GM08714 (cell line): ENCODE data around the gene RNU6-8.

Experiments
- H3K4me3 ChIP-seq: fragments of 200-500 bp; sonication (Bioruptor generic); 2 replicates; pipeline ENCODE4 v1.5.1; 2014; ENCODE audit warnings: mild to moderate bottlenecking, low read length, inconsistent platforms
- ZNF274 ChIP-seq: IDR thresholded peaks from 2 replicates; pipeline ENCODE4 v1.6.1; 2012; ENCODE audit warnings: mild to moderate bottlenecking, low read depth, low read length

Gene RNU6-8

DNA sequence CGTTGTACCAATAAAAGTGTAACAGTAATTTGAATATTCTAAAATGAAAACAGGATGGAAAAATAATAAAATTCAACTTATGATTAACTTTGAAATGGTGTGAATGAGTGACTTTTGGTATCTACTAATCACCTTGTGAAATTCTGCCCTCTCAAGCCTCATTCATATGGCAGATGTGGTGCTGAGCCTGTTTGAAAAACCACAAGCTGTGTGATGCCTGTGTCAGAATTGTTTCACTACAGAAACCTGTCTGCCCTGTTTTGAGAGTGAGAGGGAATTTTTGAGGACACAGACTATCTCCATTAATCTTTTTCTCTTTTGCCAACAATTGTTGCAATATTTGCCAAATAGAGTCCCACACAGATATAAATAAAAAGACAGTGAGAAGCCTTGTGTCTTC lies 5.2 kb downstream of the RNU6-8 start:
- H3K4me3 ChIP-seq, result no peak overlapping the region
- no peak for TF ChIP-seq ZNF274

DNA sequence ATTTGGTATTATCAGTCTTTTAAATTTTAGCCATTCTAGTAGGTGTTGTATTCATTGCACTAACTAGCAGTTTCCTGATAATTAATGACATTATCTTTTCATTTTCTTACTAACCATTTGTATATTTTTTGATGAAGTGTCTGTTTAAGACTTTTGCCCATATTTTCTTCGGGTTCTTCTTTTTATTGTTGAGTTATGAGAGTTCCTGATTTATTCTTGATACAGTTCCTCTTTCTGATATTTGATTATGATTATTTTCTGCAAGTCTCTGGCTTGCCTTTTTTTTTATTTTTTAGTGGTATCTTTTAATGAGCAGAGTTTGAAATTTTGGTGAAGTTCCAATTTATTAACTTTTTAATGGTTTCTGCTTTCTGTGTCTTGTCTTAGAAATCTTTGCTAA lies 7.4 kb downstream of the RNU6-8 start:
- no peak overlapping the region for H3K4me3 ChIP-seq
- no peak for TF ChIP-seq ZNF274

DNA sequence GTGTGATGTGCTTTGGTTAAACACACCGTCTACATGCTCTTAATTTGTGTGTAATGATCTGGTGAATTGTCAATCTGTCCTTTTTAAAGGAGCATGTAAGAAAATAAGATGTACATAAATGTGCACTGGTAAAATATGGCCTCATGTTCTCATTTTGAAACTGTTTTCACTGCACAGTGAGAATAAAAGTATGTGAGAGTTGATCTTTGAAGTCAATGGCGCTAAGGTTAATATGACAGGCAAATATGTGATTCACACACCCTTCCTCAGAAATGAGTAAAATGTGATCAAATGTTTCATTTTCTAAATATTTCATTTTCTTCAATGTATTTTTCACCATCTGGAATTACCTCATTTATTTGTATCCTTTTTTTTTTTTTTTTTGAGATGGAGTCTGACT lies 9.5 kb downstream of the RNU6-8 start:
- H3K4me3 ChIP-seq, result no peak overlapping the region
- no peak for TF ChIP-seq ZNF274

DNA sequence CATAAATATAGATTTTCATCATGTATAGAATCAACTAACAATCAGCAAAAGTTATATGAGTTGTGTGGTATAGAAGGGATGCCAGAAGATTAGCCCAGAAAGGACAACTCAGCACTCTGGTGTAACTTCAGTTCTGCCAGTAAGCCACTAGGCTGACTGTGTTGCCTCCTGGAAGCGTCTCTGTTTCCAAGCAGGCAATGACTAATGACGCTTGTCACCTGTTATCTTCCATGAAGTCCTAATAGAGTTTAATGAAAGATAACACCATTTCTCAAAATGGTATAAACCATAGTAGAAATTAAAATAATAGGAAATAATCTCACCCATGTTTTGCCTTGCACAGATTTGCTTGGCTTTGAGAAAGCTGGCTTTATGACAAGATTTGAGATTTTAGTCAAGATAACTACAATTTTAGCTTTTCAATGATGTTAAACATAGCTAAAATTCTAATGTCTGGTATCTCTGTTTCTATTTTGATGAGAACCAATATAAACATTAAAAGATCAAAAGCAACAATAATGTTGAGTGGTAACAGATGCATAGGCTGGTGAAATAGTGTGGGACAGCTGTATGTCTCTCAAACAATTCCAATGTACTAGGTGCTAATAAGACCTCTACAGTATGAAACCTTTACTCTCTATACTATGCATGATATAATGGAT lies 10.2 kb downstream of the RNU6-8 start:
- TF ChIP-seq ZNF274, result no peak
- no peak overlapping the region for H3K4me3 ChIP-seq

DNA sequence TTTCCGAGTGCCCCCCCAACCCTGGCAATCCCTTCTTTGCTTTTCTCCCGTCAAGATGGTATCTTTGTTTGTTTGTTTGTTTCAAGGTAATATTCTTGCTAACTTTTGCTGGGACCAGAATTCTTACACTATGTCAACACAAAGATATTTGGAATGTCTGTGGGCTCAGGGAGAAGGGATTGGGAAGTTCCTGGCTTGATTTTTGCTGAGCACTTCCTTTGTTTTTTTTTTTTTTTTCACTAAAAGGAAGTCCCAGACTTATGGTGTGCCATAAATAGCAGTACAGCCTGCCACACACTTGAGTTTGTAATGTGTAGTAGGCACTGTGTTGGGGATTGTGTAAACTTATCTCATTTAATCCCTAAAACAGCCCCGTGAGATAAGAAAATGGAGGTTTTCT lies 12.4 kb downstream of the RNU6-8 start:
- no peak for TF ChIP-seq ZNF274
- H3K4me3 ChIP-seq, result no peak overlapping the region

DNA sequence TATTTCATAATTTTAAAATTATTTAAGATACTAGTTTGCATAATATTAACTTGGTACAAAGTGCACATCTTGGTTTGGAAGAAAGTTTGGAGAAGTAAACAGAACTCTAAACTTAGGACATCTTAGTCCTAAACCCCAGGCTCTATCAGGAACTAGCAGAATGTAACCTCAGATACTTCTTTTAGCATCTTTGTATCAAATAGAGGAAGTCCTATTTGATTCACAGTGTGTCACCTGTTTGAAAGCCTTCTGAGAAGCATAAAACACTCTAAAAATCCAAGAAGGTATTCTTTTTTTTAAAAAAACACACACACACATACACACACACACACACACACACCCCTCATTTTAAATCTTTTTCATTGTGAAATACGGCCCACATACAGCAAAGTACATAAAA lies 13.3 kb downstream of the RNU6-8 start:
- TF ChIP-seq ZNF274, result no peak
- H3K4me3 ChIP-seq, result no peak overlapping the region

DNA sequence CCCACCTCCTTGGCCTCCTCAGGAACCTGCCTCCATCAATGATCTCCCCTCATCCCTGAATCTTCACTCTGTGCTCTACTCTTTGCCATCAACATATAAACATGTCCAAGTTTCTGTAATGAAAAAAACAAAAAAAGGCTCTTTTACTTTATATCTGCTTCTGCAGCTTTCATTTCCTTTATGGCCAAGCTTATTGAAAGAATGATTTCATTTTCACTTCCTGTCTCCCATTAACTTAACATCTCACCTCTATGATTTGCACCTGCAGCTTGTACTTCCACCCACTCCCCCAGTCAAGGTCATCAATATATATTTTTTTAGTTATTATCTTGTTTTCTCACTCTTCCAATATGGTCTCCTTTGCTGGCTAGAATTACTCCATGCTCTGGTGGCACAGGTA lies 16.8 kb downstream of the RNU6-8 start:
- no peak overlapping the region for H3K4me3 ChIP-seq
- no peak for TF ChIP-seq ZNF274

DNA sequence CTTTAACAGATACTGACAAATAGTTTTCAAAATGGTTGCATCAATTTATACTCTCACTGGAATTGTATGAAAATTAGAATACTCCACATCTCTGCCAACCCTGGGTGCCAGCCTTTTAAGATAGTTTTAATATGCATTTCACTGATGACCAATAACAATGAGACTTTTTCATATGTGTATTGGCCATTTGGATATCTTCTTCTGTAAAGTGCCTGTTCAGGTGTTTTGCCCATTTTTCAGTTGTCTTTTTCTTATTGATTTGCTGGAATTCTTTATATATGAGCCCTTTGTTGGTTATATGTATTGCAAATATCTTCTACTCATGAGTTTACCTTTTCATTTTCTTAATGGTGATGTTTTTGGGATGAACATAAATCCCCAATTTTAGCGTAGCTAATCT lies 18.0 kb downstream of the RNU6-8 start:
- no peak overlapping the region for H3K4me3 ChIP-seq
- no peak for TF ChIP-seq ZNF274

DNA sequence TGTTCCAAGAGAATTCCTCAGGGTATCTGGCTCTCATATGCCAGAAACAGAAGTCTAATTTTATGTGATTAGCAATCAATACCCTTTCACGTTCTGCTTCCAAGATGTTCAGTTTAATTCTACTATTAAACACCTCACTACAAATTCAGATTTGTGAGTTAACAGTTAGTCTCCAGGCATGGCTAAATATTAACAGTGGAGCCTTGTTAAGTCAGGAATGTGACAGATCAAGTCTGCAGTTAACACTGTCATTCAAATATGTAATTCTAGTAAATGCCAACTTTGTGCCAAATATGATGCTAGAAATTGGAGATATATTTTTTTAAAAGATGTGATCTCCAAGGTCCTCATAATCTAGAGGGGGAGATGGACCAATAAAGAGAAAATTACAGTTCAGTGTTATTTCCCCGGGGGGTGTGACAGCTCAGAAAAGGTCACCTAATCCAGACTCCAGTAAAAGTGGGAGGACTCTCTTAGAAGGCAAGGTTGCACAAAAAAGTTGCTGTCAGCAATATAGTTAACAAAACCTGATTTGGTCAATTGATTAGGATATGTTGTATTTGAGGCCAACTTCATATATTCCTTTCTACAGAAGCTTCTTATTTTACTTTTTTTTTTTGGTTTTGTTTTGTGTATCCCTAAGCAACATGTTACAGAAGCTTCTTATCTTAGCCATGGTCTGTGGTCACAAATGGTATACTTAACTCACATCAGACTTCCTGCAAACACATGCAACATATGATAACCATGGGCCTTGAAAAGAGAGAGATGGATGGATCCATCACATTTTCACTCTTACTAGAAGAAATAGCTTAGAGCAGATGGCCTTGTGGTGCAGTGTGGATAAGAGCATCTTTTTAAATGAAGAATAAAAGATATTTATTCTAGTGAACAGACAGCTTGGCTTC lies 19.7 kb downstream of the RNU6-8 start:
- no peak overlapping the region for H3K4me3 ChIP-seq
- no peak for TF ChIP-seq ZNF274

DNA sequence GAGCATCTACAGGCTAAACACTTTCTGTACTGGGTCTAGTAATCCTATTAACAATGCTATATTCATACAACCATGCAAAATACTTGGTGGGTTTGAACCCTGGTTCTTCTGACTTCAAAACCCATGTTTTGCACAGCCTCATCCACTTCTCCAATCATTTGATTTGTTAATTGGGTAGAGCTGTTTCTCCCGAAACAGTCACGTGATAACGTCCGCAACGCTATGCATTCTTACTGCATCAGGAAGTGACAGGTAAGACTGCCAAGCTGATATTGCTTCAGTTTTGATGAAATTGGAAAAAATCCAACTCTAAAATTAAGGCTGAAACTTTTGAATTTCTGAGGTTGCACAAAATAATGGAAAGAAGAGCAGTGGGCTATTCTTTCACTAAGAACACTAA lies 31.6 kb downstream of the RNU6-8 start:
- H3K4me3 ChIP-seq, result no peak overlapping the region
- TF ChIP-seq ZNF274, result no peak

DNA sequence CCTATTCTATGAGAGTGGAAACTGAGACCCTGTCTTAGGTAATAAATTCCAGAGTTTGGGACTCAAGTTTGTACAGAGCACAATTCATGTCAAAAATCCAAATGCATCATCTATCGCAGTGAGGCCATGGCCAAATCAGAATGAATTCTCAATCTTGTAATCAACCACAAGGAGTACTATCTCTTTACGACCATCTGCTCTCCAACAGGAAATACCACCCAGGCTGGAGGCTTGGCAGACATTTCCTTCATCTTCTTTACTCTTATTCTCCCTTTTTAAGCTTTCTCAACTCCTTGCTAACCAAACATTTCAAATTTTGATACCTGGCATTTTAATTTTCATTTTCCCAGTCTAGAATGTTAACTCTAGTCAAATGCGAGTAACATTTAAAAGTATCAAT lies 33.9 kb downstream of the RNU6-8 start:
- no peak overlapping the region for H3K4me3 ChIP-seq

DNA sequence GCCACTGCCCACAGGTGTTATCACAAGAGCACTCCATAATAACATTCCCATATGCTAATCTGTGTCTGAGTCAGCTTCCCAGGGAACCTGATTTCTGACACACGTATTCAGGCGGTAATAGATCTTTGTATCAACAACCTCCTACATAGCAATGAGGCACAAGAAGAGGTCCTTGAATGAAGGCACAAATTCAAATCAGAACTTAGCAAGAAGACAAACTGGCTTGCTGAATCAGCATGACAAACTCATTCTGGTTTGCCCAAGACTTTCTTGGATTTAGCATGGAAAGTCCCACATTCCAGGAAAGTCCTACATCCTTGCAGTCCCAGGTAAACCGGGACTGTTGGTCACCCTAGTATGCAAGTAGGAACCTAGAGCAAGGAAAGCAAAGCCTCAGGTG lies 35.2 kb downstream of the RNU6-8 start:
- TF ChIP-seq ZNF274, result no peak
- no peak overlapping the region for H3K4me3 ChIP-seq

More for the DNA sequence above, 33.9 kb downstream of the RNU6-8 start:
- TF ChIP-seq ZNF274, result no peak

DNA sequence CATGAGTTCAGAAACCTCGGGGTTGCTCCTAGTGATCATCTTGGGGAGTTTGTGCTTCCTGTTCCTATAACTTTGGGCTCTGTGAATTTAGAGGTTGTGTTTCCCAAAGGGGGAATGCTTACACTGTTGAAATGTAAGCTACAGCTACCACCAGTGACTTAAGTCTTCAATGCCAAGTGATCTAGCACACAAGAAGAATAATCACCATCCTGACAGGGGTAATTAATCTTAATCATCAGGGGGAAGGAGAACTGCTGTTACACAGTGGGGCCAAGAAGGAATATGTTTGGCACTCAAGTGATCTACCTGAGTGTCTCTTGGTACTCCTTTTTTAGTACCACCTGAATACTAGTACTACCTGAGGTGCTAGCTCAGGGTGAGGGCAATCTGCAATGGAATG lies 36.1 kb downstream of the RNU6-8 start:
- H3K4me3 ChIP-seq, result no peak overlapping the region
- no peak for TF ChIP-seq ZNF274

DNA sequence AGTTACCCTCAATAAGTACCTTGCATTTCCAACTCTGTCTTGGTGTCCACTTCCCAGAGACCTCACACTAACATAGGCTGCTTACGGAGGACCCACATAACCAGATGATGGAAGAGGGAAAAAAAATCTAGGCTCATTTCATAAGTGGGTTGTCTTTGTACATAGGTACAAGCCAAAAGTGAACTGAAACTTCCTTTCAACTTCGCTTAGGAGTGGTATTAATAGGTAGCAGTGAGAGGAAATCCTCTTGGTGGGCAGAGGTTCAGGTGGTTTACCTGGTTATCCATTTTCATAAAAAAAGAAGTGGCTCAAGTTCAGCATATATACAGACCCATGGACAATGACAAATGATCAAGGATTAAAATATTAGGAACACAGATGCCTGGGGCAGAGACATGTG lies 37.0 kb downstream of the RNU6-8 start:
- TF ChIP-seq ZNF274, result no peak
- no peak overlapping the region for H3K4me3 ChIP-seq
